ENCODE results near the gene SPO11. TPM values are rescaled to one million over a fixed set of nuclear protein-coding genes. Genes with fewer than 3 reads are reported as not detected.

The SPO11 gene
- total RNA-seq, 4 donors from 2014 or later = not detected

- H3K9me3 ChIP-seq = no peaks in the 10 kb centered on the region
- peak overlapping the region; percentile 87 to 96 (median 89) for H3K4me3 ChIP-seq
- DNase-seq = peak in 1 of 3 donors; percentile 66
- peaks cover 0 to 46% (median 33%) of the 10 kb centered on the region in 4 donors for H3K4me1 ChIP-seq
- no peaks in the 10 kb centered on the region for H3K27me3 ChIP-seq
- peaks cover 0 to 16% (median 0%) of the 10 kb centered on the region in 3 donors for H3K36me3 ChIP-seq
- peak overlapping the region; percentile 86 to 98 (median 92) for H3K27ac ChIP-seq
- TF ChIP-seq, protein P1, sequence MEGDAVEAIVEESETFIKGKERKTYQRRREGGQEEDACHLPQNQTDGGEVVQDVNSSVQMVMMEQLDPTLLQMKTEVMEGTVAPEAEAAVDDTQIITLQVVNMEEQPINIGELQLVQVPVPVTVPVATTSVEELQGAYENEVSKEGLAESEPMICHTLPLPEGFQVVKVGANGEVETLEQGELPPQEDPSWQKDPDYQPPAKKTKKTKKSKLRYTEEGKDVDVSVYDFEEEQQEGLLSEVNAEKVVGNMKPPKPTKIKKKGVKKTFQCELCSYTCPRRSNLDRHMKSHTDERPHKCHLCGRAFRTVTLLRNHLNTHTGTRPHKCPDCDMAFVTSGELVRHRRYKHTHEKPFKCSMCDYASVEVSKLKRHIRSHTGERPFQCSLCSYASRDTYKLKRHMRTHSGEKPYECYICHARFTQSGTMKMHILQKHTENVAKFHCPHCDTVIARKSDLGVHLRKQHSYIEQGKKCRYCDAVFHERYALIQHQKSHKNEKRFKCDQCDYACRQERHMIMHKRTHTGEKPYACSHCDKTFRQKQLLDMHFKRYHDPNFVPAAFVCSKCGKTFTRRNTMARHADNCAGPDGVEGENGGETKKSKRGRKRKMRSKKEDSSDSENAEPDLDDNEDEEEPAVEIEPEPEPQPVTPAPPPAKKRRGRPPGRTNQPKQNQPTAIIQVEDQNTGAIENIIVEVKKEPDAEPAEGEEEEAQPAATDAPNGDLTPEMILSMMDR (IDR thresholded peaks at IDR 0.05) = no peak
- TF ChIP-seq POLR2A (IDR thresholded peaks at IDR 0.05) = peak in 1 of 2 donors; percentile 43
Observed at GRCh38 chr20:57391439-57392301, 62.1 kb downstream of the SPO11 start.

DNA sequence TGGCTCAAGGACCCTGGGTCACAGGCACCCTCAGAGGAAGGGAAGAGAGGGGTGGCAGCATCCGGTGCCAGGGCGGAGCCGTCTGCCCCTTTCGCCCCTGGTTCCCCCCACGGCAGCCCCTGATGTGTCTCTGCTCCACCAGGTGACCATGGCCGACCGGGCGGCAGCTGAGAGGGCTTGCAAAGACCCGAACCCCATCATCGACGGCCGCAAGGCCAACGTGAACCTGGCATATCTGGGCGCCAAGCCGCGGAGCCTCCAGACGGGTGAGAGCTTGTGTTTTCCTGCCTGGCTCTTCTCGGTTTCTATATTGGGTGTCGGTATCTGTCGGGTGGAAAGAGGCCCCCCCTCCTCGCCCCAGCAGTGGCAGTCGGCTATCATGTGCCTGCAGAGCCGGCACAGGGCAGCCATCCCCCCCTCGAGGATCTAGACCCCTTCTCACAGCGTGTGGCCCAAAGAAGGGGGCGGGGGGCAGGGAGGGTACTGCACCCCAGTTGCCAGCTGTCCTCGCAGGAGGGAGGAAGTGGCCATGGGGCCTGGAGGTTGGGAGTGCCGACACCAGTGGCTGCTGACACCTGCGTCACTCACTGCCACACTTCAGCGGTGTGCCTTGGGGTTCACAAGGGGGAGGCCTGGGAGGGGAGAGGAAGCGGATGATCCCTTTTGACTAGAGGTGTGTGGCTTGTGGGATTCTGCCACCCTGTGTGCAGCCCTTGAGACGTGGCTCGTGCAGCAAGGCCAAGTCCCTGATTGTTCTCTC is 63.1 kb downstream of the SPO11 start:
- H3K27me3 ChIP-seq = no peaks in the 10 kb centered on the region
- TF ChIP-seq, protein P1 (IDR thresholded peaks at IDR 0.05) = no peak
- peak in 1 of 2 donors; percentile 14 for TF ChIP-seq POLR2A (IDR thresholded peaks at IDR 0.05)
- no peaks in the 10 kb centered on the region for H3K9me3 ChIP-seq
- peak overlapping the region; percentile 86 to 98 (median 92) for H3K27ac ChIP-seq
- peaks cover 0 to 16% (median 0%) of the 10 kb centered on the region in 3 donors for H3K36me3 ChIP-seq
- peaks cover 0 to 52% (median 42%) of the 10 kb centered on the region in 4 donors for H3K4me1 ChIP-seq
- DNase-seq = peak; percentile 67 to 95 (median 95)
- H3K4me3 ChIP-seq = peak overlapping the region; percentile 87 to 96 (median 89)

Small RNAs within 50 kb of the gene (small RNA-seq; reads per million reads assigned to genes)
- gene MIR4325 (0 reads per million in 2 donors), gene RF00019 (0 reads per million in 2 donors), gene RPL39P39 (0 reads per million in 2 donors)

Other genes with a start within 250 kb of the SPO11 start
- gene BMP7, start 63.2 kb upstream of the SPO11 start, total RNA-seq = 1 to 10 TPM in 1 of 4 donors, under 1 TPM in 1, not detected in 2; 0.67 to 2.7 TPM
- 10 to 100 TPM; 21.5 to 38.9 (median 33.3) TPM for gene RAE1, start 21.5 kb downstream of the SPO11 start, total RNA-seq
- 10 to 100 TPM in 3 of 4 donors, 1 to 10 TPM in 1; 9.6 to 15.5 (median 12.8) TPM for gene RBM38, start 61.6 kb downstream of the SPO11 start, total RNA-seq
- not detected for gene CTCFL, start 195.3 kb downstream of the SPO11 start, total RNA-seq
- gene PCK1, start 231.3 kb downstream of the SPO11 start, total RNA-seq = 1,000 to 10,000 TPM in 1 of 4 donors, 100 to 1,000 TPM in 2, 10 to 100 TPM in 1; 98.2 to 2,194 (median 572) TPM

All from Peyer's patch (tissue), 4 donors.